Omental fat pad (tissue), 4 donors: ENCODE data around the gene TNFRSF14. TPM values are rescaled to one million over a fixed set of nuclear protein-coding genes. Genes with fewer than 3 reads are reported as not detected.

ENCODE experiments used
- ATAC-seq: fragments of 150-250 bp; one replicate; pipeline ENCODE4 v1.9.1; 2016; ENCODE audit warnings: mild to moderate bottlenecking, moderate library complexity; ENCODE audit not compliant: low FRiP score
- DNase-seq: peaks from one replicate; pipeline ENCODE4 v3.0.0-alpha.2; 2019; ENCODE audit warnings: low spot score
- CTCF ChIP-seq, 3 donors: fragments of 450-650 bp; IDR thresholded peaks; one replicate each; pipeline ENCODE4 v1.5.1; 2016 to 2017; ENCODE audit warnings: antibody characterized with exemption in 3 of 3, mild to moderate bottlenecking in 3 of 3, moderate library complexity in 2 of 3
- total RNA-seq, 4 donors: library from RNA; depleted of rRNA; stranded (reverse); fragments of >200 nt; gene quantifications; one replicate each; pipeline ENCODE4 v1.1.0, GENCODE V29; 2016

The TNFRSF14 gene
- total RNA-seq, 4 donors from 2014 or later = 26.6 to 108 (median 41.5) TPM

GRCh38 chr1:2591581-2592261 is 35.5 kb downstream of the TNFRSF14 start:
- ATAC-seq (no peak), DNase-seq (no peak)
- TF ChIP-seq CTCF (IDR thresholded peaks at IDR 0.05) = no peak

- peak; percentile 12 for ATAC-seq
- DNase-seq = no peak
- no peak for TF ChIP-seq CTCF (IDR thresholded peaks at IDR 0.05)
Observed at GRCh38 chr1:2592672-2593071, 36.5 kb downstream of the TNFRSF14 start.

- DNase-seq (no peak), ATAC-seq (no peak)
- TF ChIP-seq CTCF (IDR thresholded peaks at IDR 0.05) = no peak
Observed at GRCh38 chr1:2593251-2593878, 37.2 kb downstream of the TNFRSF14 start.

GRCh38 chr1:2594001-2594640 is 38.0 kb downstream of the TNFRSF14 start:
- no peak for TF ChIP-seq CTCF (IDR thresholded peaks at IDR 0.05)
- ATAC-seq = peak; percentile 26
- DNase-seq = no peak

- no peak for TF ChIP-seq CTCF (IDR thresholded peaks at IDR 0.05)
- no peak for DNase-seq
- ATAC-seq = no peak
Observed at GRCh38 chr1:2594641-2595131, 38.5 kb downstream of the TNFRSF14 start.

GRCh38 chr1:2595261-2595811 is 39.2 kb downstream of the TNFRSF14 start:
- no peak for ATAC-seq
- TF ChIP-seq CTCF (IDR thresholded peaks at IDR 0.05) = no peak
- DNase-seq = no peak
